K562 (cell line): ENCODE measurements around the gene EPHB4. TPM values are rescaled to one million over a fixed set of nuclear protein-coding genes. Genes with fewer than 3 reads are reported as not detected.

Experiments
- COPS2 ChIP-seq: fragments of 450-650 bp; conservative IDR thresholded peaks from 2 replicates; pipeline ENCODE4 v1.6.1; 2016; ENCODE audit warnings: mild to moderate bottlenecking, moderate library complexity
- CREB3 ChIP-seq: fragments of 450-650 bp; conservative IDR thresholded peaks from 2 replicates; pipeline ENCODE4 v1.6.1; 2016; ENCODE audit warnings: missing genetic modification characterization, low read depth, mild to moderate bottlenecking, missing compliant biosample characterization, moderate library complexity
- CREM ChIP-seq: IDR thresholded peaks from 2 replicates; pipeline ENCODE4 v1.6.1; 2014; ENCODE audit warnings: antibody characterized with exemption, low read depth
- DMBX1 ChIP-seq: fragments of 250-450 bp; sonication (Bioruptor Pico); IDR thresholded peaks from 2 replicates; pipeline ENCODE4 v1.8.0; 2022; ENCODE audit warnings: inconsistent platforms, mild to moderate bottlenecking, moderate library complexity, borderline replicate concordance
- FOXK1 ChIP-seq: sonication (generic); formaldehyde crosslinking; IDR thresholded peaks from 2 replicates; pipeline ENCODE4 v1.8.0; 2022; ENCODE audit warnings: missing genetic modification reagents, mild to moderate bottlenecking, borderline replicate concordance
- HDAC2 ChIP-seq: fragments of 450-650 bp; IDR thresholded peaks from 2 replicates; pipeline ENCODE4 v1.6.1; 2016; ENCODE audit warnings: mild to moderate bottlenecking
- MITF ChIP-seq: IDR thresholded peaks from 2 replicates; pipeline ENCODE4 v1.6.1; 2014; ENCODE audit warnings: antibody characterized with exemption
- MYC ChIP-seq, 2 experiments: fragments of 250-450 bp in 1 of 2; sonication (Bioruptor Pico) in 1 of 2; IDR thresholded peaks; 2 replicates each; pipeline versions ENCODE4 v1.5.1 to v1.6.1; 2012 to 2021; ENCODE audit warnings: low read depth in 2 of 2, borderline replicate concordance in 1 of 2, improper control_type of control experiment in 1 of 2, low read length in 1 of 2, mild to moderate bottlenecking in 1 of 2, moderate library complexity in 1 of 2
- SAP30 ChIP-seq: fragments of 200-600 bp; sonication (generic); IDR thresholded peaks from 2 replicates; pipeline ENCODE4 v1.6.1; 2012; ENCODE audit warnings: borderline replicate concordance, low read depth, mild to moderate bottlenecking, moderate library complexity, low read length, control low read depth, inconsistent platforms; ENCODE audit not compliant: insufficient read depth, poor library complexity, severe bottlenecking
- SIN3A ChIP-seq, 2 experiments: fragments of 150-350 bp in 1 of 2; IDR thresholded peaks; 2 replicates each; pipeline ENCODE4 v1.6.1; 2011 to 2016; ENCODE audit warnings: borderline replicate concordance in 2 of 2, low read depth in 2 of 2, low read length in 2 of 2, mild to moderate bottlenecking in 2 of 2, moderate library complexity in 2 of 2; ENCODE audit not compliant: control insufficient read depth in 1 of 2
- SNIP1 ChIP-seq: fragments of 450-650 bp; IDR thresholded peaks from 2 replicates; pipeline ENCODE4 v1.7.1; 2017; ENCODE audit warnings: low read depth, mild to moderate bottlenecking
- SP1 ChIP-seq: sonication (generic); formaldehyde crosslinking; IDR thresholded peaks from 2 replicates; pipeline ENCODE4 v1.8.1; 2022; ENCODE audit warnings: mild to moderate bottlenecking, missing genetic modification reagents
- ZNF780A ChIP-seq: fragments of 250-450 bp; sonication (Bioruptor Pico); IDR thresholded peaks from 2 replicates; pipeline ENCODE4 v1.5.0; 2021; ENCODE audit warnings: mild to moderate bottlenecking
- polyA plus RNA-seq, 8 experiments: library from polyadenylated mRNA; depleted of rRNA in 4 of 8; stranded (reverse) in 5 of 8; unstranded in 3 of 8; fragments of >200 nt; fragmentation: Nextera tagmentation in 2 of 8; fragmentation: Illumina TruSeq in 1 of 8; extraction: Ambion mirVana in 2 of 8; extraction: Trizol in 1 of 8; gene quantifications; 2 replicates each; pipeline versions ENCODE4 v1.2.1 to v1.2.3, GENCODE V29; 2011 to 2014; ENCODE audit warnings: inconsistent platforms in 1 of 8, missing spikeins in 1 of 8
- total RNA-seq, 7 experiments: library from RNA; depleted of rRNA in 6 of 7; stranded (reverse); fragments of >200 nt in 6 of 7; fragmentation: Illumina TruSeq in 2 of 7; extraction: Trizol in 2 of 7; gene quantifications; 2 replicates each; pipeline versions ENCODE4 v1.2.1 to v1.2.3, GENCODE V29; 2011 to 2021; ENCODE audit warnings: low replicate concordance in 1 of 7
- TF ChIP-seq, protein P1 (sequence below), 2 experiments: fragments of 450-650 bp; IDR thresholded peaks; 2 replicates each; pipeline ENCODE4 v1.6.1; 2018; ENCODE audit warnings: mild to moderate bottlenecking in 2 of 2, low read depth in 1 of 2; ENCODE audit not compliant: partially characterized antibody in 2 of 2

Gene EPHB4
- total and polyA plus RNA-seq, 9 of the 15 experiments (the other 6 are each of a cell fraction or from before 2014, with no cell fraction given), result 1.2 to 82.1 (median 37.9) TPM

DNA sequence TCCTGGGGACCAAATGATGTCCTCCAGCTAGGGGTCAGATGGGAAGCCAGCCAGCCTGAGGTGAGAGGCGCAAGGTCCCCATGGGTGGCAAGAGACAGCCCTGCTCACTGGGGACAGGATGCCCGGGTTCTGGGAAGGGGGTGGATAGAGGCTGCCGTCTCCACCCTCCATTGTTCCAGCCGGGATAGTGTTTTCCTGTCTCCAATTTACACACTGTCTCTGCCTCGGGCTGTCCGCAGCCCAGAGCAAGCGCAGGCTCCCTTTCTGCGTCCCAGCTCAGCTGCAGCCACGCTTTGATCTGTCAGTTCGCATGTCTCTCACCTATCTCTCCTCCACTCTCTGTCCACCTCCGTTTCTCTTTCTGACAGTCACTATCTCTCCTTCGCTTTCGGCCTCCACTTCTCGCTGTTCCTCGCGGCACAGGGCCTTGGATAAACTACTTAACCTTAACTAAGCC is 2.1 kb downstream of the EPHB4 start (continued):
- TF ChIP-seq MITF, result no peak
- no peak; the same call in 1 of the 2 replicates for TF ChIP-seq HDAC2
- no peak for TF ChIP-seq DMBX1 (CRISPR knock-in tag)
- no peak for TF ChIP-seq CREB3 (tag)
- no peak for TF ChIP-seq SP1 (CRISPR knock-in tag)
- TF ChIP-seq, protein P1, sequence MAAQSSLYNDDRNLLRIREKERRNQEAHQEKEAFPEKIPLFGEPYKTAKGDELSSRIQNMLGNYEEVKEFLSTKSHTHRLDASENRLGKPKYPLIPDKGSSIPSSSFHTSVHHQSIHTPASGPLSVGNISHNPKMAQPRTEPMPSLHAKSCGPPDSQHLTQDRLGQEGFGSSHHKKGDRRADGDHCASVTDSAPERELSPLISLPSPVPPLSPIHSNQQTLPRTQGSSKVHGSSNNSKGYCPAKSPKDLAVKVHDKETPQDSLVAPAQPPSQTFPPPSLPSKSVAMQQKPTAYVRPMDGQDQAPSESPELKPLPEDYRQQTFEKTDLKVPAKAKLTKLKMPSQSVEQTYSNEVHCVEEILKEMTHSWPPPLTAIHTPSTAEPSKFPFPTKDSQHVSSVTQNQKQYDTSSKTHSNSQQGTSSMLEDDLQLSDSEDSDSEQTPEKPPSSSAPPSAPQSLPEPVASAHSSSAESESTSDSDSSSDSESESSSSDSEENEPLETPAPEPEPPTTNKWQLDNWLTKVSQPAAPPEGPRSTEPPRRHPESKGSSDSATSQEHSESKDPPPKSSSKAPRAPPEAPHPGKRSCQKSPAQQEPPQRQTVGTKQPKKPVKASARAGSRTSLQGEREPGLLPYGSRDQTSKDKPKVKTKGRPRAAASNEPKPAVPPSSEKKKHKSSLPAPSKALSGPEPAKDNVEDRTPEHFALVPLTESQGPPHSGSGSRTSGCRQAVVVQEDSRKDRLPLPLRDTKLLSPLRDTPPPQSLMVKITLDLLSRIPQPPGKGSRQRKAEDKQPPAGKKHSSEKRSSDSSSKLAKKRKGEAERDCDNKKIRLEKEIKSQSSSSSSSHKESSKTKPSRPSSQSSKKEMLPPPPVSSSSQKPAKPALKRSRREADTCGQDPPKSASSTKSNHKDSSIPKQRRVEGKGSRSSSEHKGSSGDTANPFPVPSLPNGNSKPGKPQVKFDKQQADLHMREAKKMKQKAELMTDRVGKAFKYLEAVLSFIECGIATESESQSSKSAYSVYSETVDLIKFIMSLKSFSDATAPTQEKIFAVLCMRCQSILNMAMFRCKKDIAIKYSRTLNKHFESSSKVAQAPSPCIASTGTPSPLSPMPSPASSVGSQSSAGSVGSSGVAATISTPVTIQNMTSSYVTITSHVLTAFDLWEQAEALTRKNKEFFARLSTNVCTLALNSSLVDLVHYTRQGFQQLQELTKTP (IDR thresholded peaks at IDR 0.05; ENCODE audit: low read depth in 1 of 2, partially characterized antibody in 2 of 2), result no peak
- peak in 1 of 2 experiments; percentile 97; a peak in 3 of 4 replicates for TF ChIP-seq SIN3A (IDR thresholded peaks at IDR 0.05; ENCODE audit: borderline replicate concordance in 2 of 2, control insufficient read depth in 1 of 2, low read depth in 2 of 2, low read length in 2 of 2)
- TF ChIP-seq SNIP1, result no peak
- TF ChIP-seq CREM, result no peak
- TF ChIP-seq COPS2, result no peak
- TF ChIP-seq ZNF780A, result no peak
- no peak for TF ChIP-seq FOXK1 (CRISPR knock-in tag)
- no peak for TF ChIP-seq SAP30
- no peak for TF ChIP-seq MYC (IDR thresholded peaks at IDR 0.05; ENCODE audit: low read depth, low read length)
- TF ChIP-seq MYC (CRISPR knock-in tag; IDR thresholded peaks at IDR 0.05; ENCODE audit: borderline replicate concordance, low read depth), result no peak
